Lower leg skin (tissue), 3 donors: ENCODE data around the gene SPATA46.

Source experiments
- CTCF ChIP-seq, 3 donors: fragments of 450-650 bp; IDR thresholded peaks; one replicate each; pipeline ENCODE4 v1.5.1; 2016; ENCODE audit warnings: antibody characterized with exemption in 3 of 3, mild to moderate bottlenecking in 3 of 3, moderate library complexity in 2 of 3
- POLR2A ChIP-seq, 2 donors: fragments of 450-650 bp; IDR thresholded peaks; one replicate each; pipeline ENCODE4 v1.6.1; 2016 to 2017; ENCODE audit warnings: antibody characterized with exemption in 2 of 2, mild to moderate bottlenecking in 1 of 2, moderate library complexity in 1 of 2

GRCh38 chr1:162376691-162377090 is at the start of gene SPATA46:
- TF ChIP-seq CTCF (IDR thresholded peaks at IDR 0.05) (no peak), POLR2A (IDR thresholded peaks at IDR 0.05) (no peak)
